Activated T-cell treated with anti-CD3 and anti-CD28 coated beads for 48 hours (primary cell): ENCODE results near the gene SEC14L6.

Experiments used
- DNase-seq: peaks from one replicate; pipeline ENCODE4 v3.0.0-alpha.2; 2020; ENCODE audit warnings: low read depth

Gene SEC14L6

DNA sequence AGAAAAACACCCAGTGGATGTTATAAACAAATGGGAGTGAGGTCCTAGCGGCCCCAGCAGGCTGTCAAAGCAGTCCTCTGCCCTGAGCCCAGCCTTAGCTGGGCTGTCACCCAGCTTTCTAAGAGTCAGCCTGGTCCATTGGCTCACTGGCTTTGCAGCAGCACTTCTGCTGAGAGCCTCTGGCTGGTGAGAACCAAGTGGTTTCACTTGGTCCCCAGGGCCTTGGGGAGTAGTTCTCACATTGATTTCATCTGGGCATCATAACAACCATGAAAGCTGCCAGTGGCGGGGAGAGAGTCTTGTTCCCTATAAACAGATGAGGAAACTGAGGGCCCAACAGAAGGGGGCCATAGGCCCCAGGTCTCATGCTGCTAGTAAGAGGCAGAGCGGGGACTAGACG lies 11.4 kb downstream of the SEC14L6 start:
- no peak for DNase-seq

DNA sequence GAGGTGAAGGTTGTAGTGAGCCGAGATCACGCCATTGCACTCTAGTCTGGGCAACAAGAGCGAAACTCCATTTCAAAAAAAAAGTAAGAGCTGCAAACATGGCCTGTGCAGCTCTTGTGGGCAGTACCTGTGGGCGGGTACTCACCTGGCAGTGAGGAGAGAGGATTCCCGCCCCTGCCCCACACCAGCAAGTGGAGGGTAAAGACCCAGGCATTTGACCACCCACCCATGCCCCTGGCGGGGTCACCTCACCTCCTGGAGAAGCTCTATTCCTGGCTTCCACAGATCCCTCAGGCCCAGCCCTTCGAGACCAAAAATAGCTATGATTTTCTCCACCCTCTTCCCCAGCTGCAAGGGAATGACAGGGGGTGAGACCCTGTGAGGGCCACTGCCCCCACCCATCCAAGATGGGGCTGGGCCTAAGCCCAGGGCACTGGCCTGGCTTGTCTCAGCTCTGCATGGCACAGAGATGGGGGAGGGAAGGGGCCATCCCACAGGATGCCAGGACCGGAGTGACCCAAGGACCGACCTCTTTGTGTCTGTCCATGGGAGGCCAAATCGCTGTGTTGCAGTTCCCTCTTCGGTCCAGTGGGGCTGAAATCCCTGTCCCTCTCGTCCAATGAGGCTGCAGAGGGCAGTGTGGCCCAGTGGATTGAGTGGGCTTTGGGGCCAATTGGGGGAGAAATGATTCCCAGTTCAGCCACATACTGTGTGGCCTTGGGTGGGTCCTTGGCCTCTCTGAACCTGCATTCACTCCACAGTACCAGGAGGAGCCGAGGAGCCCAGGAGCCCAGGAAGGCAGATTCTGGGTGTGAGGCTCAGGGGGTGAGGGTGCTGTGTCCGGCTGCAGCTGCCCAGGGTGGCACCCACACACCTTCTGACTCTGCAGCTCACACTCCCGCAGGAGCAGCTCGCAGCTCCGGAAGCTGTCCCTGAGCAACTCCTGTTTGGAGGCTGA lies 14.6 kb downstream of the SEC14L6 start:
- DNase-seq: no peak

DNA sequence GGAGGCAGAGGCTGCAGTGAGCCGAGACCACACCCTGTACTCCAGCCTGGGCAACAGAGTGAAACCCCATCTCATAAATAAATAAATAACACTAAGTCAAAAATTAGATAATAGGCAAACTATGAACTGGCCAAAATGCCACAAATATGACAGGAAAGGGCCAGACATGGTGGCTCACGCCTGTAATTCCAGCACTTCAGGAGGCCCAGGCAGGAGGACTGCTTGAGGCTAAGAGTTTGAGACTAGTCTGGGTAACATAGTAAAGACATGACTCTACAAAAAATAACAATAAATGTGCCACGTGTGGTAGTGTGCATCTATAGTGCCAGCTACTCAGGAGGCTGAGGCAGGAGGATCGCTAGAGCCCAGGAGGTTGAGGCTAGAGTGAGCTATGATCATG lies 19.9 kb downstream of the SEC14L6 start:
- no peak for DNase-seq

DNA sequence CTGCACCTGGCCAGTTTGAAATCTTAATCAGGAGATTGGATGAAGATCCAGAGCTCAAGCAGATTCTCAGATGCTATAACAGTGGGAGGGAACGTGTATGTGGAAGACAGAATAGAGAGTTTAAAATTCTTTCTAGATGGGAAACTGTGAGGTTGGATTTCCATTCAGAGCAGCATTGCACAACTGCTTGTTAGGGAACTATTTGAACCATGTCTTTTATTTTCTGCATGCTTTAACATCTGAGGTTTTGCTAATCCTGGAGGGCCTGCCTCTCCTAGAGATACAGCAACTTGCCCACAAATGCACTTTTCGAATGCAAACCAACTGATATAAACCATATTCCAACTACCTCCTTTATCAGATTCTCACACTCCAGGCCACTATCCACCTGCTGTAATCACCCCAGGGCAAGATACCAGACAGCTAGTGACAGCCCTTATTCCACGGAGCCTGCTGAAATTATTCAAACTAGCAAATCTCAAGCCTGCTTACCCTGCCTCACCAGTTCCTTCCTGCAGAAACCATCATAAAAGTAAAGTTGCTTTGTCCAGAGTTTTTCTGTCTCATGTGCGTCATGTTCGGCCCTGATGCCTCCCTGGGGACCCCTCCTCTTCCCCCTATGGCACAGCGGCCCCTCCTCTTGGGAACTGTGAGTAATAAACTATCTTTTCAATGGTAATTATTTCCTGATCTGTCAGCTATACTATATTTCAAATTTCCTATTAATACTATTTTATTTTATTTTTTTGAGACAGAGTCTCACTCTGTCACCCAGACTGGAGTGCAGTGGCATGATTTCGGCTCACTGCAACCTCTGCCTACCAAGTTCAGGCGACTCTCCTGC lies 22.7 kb downstream of the SEC14L6 start:
- no peak for DNase-seq

DNA sequence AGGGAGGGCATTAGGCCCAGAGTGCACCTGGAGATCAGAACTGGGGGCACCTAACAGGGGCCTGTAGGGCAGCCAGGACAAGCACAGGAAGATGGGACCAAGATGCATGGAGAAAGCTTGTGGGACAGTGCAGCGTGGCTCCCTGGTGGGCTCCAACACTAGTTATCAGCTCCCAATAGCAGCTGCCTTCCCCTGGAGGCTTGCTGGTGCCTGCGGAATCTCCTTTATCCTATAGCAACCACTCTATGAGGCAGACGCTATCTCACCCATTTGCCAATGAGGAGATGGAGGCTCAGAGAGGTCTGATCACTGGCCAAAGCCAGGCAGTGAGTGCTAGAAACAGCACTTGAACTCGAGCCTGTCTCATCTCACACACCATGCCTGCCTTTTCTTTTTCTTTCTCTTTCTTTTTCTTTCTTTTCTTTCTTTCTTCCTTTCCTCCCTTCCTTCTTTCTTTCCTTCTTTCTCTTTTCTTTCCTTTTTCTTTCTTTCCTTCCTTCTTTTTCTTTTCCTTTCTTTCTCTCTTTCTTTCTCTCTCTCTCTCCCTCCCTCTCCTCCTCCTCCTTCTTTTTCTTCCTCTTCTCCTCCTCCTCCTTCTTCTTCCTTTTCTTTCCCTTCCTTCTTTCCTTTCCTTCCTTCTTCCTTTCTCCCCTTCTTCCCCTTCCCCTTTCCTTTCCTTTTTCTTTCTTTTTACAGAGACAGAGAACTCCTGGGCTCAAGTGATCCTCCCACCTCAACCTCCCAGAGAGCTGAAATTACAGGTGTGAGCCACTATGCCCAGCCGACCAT lies 25.0 kb downstream of the SEC14L6 start:
- DNase-seq: no peak

DNA sequence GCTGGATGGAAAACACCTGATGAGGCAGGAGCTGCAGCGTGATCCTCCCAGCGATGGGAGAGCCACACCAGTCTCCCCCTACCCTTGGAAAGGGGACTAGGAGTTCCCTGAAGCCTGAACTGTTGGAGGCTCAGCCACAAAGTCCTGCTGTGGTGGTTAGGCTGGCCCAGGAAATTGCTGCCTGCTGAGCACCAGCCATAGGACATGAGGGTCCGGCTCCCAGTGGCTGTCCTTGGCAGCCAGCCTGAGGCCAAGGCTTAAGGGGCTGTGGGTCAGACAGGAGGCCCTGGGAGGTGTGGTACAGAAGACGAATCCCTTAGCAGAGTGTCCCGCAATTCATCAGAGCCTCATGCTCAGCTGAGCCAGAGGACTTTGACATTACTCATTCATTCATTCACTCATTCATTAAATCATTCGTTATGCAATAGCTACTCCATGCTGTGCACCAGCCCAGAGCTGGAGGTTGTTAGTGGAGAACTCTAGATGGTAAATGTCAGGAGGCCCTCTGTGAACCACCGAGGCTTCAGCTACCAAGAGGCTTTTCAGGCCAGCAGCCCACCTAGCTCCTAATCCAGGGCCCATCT lies 26.6 kb downstream of the SEC14L6 start:
- no peak for DNase-seq

DNA sequence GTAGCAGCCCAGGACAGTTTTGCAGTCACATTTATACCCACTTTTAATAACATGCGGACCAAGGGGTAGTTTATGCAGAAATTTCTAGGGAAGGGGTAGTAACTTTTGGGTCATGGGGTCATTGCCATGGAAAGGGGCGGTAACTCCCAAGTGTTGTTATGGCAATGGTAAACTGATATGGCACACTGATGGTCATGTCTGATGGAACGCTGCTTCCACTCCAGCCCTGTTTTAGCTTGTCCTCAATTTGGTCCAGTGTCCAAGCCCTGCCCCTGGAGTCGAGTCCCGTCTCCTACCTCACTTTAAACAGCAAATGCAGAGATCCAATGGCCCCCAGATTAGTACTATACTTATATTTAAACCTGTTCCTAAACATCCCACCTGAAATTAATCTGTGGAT lies 29.8 kb downstream of the SEC14L6 start:
- no peak for DNase-seq

DNA sequence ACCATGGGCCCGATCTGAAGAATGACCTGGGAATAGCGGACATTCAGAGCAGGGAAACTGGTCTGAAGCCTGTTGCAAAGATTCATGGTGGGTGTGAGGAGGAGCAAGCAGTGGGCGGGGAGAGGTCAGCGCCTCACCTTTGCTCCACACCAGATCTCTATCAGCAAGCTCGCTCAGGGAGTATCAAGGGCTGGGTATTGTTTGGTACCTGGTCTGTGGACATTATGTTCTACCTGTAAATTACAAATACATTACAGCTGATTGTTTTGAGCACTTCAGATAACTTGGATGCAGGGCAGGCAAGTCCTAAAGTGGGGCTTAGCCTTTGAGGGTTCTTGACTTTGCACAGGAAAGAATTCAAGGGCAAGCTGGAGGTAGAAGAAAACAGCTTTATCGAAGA lies 30.3 kb downstream of the SEC14L6 start:
- DNase-seq: no peak

DNA sequence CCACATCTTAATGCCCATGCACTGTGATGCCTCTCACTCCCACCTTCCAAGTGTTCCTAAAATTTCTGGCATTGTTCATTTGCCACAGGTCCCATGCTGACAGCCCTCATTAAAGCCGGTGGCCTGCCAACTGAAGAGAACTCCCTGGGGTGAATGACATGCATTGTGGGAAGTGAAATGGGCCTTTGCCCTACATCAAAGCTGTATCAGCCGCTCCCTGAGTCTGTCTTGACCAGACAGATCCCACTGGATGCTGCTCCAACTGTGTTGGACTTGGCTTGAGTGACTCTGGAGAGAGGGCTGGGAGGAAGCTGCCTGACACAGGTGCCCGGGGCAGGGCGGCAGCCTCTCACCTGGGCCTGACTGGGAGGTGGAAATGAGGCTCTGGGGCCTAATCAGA lies 32.3 kb downstream of the SEC14L6 start:
- DNase-seq: no peak

DNA sequence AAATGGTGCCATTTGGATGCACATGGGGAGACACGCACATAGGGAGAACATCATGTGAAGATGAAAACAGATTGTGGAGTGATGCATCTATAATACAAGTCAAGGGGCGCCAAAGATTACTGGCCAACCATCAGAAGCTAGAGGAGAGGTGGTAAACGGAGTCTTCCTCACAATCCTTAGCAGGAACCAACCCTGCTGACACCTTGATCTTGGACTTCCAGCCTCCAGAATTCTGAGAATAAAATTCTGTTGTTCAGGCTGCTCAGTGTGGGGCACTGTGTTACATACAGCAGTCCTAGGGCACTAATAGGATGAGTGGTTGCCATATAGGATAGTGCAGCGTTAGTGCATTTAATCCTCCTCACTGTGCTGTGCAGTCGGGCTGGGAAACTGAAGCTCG lies 33.1 kb downstream of the SEC14L6 start:
- no peak for DNase-seq

DNA sequence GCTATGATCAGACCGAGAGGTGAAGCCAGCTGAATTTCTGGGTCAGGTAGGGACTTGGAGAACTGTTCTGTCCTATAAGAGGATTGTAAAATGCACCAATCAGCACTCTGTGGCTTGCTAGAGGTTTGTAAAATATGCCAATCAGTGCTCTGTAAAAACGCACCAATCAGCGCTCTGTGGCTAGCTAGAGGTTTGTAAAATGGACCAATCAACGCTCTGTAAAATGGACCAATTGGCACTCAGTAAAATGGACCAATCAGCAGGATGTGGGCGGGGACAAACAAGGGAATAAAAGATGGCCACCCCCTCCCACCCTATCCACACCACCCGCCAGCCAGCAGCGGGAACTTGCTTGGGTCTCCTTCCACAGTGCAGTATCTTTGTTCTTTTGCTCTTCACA lies 34.6 kb downstream of the SEC14L6 start:
- no peak for DNase-seq

DNA sequence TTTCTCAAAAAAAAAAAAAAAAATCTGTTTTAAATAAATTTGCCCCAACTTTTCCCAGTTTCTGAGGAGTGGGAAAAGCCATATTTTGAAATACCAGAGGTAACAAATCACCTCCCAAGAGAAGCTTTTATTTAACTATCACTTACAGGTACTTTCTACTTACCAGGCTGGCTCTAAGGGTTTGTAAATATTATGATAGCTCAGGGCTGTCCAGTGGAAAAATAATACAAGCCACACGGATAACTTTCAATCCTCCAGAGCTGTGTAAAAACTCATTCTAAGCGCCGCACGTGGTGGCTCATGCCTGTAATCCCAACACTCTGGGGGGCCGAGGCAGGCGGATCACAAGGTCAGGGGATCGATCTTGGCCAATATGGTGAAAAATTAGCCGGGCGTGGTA lies 35.4 kb downstream of the SEC14L6 start:
- DNase-seq: no peak

DNA sequence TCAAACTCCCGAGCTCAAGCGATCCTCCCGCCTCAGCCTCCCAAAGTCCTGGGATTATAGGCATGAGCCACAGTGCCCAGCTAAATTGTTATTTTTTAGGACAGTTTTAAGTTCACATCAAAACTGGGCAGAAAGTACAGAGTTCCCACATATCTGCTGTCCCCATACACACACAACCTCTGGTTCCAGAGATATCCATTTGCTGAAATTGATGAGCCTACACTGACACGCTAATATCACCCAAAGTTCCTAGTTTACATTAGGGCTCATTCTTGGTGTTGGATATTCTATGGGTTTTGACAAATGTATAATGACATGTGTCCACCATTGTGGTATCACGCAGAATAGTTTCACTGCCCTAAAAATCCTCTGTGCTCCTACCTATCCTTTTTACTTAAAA lies 38.3 kb downstream of the SEC14L6 start:
- DNase-seq: no peak

DNA sequence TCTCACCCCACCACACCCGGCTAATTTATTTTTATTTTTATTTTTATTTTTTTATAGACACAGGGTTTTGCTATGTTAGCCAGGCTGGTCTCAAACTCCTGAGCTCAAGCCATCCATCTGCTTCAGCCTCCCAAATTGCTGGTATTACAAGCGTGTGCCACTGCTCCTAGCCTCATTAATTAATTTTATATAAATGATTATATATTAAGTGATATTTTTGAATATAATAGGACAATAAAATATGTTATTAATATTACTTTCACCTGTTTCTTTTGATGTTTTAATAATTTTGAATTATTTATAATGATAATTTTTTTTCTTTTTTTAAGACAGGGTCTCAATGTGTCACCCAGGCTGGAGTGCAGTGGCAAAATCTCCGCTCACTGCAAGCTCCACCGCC lies 38.9 kb downstream of the SEC14L6 start:
- no peak for DNase-seq

DNA sequence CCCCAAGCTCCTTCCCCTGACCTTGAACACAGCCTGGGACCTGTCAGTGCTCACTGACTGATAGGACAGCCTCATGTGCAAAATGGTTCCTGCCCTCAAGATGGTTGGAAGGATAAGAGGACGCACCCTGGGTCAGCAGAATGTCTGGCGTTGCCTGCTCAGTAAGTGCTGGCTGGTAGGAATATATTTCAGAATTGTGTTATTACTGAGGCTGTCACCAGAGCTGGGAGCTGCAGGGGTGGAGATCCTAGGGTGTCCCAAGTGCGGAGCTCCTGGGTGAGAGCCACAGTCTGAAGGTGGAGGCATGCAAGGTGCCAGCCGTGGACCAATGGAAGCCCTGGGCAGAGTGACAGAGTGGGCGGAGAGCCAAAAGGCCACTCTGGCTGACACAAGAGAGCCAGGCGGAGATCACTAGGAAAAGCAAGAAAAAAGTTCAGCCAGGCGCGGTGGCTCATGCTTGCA lies 40.0 kb downstream of the SEC14L6 start:
- no peak for DNase-seq

DNA sequence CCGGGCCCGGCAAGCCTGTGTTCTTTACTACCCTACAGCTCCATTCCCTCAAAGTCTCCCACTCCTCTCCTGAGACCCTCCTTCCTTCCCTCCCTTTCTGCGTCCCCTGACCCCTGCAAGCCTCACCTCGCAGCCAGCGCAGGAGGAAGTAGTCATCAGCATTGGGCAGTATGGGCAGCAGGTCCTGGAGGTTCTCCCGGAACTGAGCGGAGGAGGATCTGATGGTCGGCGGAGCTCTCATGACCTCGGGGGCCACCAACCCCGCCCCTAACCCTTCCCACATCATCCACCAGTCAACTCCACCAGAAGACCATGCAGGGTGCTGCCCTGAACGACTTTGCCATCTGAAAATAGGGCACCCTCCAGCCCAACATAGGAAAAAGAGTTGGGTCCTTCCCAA lies 43.0 kb downstream of the SEC14L6 start:
- DNase-seq: no peak

DNA sequence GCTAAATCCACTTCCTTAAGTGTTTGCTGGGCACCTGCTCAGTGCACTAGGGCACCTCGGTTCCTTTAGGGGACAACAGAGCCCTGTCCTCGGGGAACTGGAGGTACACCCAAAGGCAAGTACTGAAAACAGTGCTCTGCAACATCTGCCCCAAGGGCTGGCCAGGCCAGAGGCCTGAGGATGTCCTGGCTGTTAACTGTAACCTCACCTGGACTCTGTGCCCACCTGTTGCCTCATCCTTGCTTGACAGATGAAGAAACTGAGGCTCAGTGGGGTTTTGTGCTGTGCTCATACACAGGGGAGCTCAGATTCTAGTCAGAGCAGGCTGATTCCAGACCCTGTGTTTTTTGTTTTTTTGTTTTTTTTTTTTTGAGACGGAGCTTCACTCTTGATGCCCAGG lies 43.6 kb downstream of the SEC14L6 start:
- no peak for DNase-seq

DNA sequence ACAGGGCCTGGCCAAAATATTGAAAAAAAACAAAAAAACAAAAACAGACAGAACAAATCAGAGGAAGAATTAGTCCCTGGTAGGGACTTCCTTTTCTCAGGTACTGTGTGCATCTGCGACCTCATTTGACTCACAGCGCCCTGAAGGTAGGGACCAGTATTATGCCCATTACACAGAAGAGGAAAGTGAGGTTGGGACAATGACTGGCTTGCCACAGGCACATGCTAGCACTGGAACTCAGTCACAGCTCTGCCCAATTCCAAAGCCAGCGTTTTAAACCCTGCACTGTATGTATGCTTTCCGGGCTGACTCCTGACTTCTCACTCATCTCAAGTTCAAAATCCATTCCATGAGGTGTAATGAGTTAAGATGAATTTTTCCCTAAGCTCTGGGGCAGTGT lies 44.4 kb downstream of the SEC14L6 start:
- DNase-seq: no peak

DNA sequence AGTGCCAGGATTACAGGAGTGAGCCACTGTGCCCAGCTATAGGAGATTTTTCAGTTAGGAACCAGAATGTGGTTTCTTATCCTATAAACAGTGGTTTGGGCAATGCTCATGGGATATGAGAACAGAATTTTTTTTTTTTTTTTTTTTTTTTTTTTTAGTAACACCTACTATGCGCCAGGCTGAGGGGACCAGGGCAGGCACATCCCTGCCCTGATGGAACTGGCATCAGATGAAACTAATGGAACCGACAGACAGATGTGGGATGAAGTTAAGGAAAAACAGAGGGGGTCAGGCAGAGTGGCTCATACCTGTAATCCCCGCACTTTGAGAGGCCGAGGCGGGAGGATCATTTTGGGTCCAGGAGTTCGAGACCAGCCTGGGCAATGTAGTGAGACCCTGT lies 45.9 kb downstream of the SEC14L6 start:
- DNase-seq: no peak

DNA sequence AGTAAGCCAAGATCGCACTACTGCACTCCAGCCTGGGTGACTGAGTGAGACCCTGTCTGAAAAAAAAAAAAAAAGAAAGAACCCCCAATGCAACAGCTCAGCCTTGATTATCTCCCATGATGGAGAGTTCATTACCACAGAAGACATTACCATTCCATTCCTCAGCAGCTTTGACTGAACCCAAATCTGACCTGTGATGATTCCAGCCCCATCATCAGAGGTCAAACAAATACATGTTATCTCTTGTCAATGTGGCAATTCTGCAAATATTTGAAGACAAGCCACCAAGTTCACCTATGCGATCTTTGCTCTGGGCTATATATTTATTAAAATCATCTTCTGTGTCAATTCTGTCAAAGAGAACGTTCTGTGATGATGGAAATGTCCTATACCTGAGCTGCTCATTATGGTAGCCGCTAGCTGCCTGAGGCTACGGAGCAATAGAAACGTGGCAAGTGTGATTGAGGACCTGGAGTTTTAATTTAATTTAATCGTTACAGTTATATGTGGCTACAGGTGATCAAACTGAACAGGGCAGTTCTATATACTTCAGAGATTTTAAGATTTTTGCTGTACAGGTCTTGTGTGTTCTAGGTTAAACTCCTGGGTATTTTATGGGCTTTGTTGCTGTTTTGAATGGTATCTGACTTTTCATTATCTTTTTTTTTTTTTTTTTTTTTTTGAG lies 48.9 kb downstream of the SEC14L6 start:
- no peak for DNase-seq

DNA sequence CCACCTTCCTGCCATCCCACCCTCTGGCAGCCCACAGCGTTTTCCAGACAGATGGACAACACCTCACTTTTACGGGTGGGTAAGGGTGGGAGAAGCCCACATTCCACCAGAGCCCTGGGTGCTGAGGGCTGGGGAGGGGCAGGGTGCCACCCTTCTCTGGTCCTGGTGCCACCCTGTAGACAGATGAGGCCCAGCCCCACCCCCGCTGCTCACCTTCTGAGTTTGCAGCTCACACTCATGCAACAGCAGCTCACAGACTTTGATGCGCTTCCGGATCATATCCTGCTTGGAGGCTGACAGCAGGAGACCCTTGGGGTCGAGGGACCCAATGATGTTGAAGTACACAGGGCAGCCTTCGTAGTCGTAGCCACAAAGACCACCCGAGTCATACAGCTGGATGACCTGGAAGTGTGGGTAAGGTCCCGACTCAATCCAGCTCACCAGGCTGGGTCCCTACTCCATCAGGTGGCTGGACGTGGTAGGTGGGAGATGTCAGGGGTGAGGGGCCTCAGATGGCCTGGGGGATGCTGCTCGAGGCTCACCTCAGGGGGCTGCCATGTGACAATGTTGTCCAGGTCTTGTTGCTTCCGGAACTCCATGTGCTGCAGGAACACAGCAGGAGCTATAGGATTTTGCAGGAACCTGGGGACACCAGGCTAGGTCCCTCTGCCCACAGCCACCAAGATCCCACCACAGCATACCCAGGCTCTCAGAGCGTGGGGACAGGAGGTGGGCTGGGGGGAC lies 51.3 kb downstream of the SEC14L6 start:
- no peak for DNase-seq
